ENCODE measurements around the gene RAPGEF5.

- peak; percentile 94 for TF ChIP-seq CTCF (IDR thresholded peaks at IDR 0.05; ENCODE audit: low read length)
- TF ChIP-seq EZH2 (optimal IDR thresholded peaks at IDR 0.05; ENCODE audit: low read depth, low read length): no peak
- TF ChIP-seq EZH2phosphoT487 (IDR thresholded peaks at IDR 0.05; ENCODE audit: low read length): no peak
Measured at GRCh38 chr7:22082886-22083703, 273.9 kb downstream of the RAPGEF5 start.
